GM21367 (cell line): Measurements from ENCODE around the gene OR2T8.

ENCODE experiments used
- ATAC-seq: cut with Tn5 transposase; IDR thresholded peaks from one replicate; pipeline ENCODE4 v1.9.1; 2021; ENCODE audit not compliant: unreplicated experiment

Gene OR2T8, protein sequence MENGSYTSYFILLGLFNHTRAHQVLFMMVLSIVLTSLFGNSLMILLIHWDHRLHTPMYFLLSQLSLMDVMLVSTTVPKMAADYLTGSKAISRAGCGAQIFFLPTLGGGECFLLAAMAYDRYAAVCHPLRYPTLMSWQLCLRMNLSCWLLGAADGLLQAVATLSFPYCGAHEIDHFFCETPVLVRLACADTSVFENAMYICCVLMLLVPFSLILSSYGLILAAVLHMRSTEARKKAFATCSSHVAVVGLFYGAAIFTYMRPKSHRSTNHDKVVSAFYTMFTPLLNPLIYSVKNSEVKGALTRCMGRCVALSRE

DNA sequence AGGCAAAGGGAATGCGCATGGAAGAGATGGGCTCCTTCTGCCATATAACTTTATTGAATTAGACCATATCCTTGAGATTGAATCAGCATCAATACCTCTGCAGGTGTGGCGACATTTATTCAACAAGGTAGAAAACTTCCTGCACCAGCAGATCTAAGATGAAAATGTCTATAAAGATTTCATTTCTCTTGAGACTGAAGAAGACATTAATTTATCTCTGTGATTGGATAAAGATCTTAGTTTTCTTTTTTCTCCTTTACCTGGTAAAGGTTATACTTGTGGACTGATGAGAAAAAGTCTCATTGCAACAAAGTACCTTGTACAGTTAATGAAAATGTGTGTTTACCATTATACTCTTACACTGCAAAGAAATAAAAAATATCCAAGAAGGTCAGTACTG is at the start of gene OR2T8:
OR2T8 (plus strand) TSS at position 301 of the 400 bp plus-strand sequence. CDS start 766 bp downstream, outside the sequence.
- no peak for ATAC-seq

DNA sequence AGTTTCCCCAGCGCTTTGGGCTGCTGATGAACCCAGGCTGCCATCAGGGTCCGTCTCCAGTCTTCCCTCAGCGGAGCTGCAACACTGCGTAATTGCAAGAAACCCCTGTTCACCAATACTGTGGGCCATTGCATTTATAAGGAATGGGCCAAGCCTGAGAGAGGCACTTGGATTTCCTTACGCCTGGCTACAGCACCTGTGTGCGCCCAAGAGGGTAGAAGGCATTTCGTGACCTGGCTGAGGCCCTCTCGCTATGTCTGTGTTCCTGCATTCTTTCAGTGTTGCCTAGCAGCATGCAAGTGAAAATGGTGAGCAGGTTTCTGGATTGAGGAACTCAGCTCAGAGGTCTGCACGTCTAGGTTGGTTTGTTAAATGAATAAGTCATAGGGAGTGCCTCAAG is 36.7 kb upstream of the OR2T8 start:
- no peak for ATAC-seq

DNA sequence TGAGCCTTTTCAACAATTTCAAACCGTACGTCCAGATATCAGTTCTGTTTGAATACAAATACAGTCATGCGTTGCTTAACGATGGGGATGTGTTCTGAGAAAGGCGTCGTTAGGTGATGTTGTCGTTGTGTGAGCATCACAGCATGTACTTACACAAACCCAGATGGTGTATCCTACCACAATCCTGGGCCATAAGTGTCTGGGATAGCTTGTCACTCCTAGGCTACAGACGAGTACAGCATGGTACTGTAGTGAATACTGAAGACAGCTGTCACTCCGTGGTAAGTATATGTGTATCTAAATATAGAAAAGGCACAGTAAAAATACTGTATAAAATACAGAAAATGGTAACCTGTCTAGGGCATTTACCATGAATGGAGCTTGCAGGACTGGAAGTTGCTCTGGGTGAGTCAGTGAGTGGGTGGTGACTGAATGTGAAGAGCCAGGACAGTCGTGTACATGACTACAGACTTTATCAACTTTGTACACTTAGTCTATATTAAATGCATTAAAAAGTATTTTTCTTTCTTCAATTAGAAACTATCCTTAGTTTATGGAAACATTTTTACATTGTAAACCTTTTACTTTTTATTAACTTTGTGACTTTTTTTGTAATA is 35.1 kb upstream of the OR2T8 start:
- ATAC-seq: no peak

DNA sequence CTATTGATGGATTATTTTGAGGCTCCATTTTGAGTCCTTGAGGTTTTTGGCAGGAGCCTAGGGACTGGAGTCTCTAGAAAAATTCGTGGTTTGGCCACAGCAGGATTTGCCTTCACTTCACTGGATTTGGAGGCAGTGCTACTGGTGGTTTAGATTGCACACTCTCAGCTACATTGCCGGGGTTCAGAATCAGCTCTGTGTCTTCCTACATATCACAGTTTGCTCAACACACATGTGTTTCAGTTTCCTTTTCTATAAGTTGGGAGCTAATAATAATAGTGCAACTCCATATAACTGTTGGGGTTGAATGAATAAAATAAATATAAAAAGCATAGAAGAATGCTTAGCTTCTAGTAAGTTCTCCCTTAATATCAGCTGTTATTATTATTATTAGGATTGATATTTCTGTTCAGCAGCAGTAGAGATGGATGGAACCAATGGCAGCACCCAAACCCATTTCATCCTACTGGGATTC is 24.9 kb upstream of the OR2T8 start, which contains the start of gene OR2W3:
OR2W3 (plus strand) TSS at position 425 of the 475 bp plus-strand sequence; CDS start at position 425, 0 bp downstream.
- no peak for ATAC-seq

DNA sequence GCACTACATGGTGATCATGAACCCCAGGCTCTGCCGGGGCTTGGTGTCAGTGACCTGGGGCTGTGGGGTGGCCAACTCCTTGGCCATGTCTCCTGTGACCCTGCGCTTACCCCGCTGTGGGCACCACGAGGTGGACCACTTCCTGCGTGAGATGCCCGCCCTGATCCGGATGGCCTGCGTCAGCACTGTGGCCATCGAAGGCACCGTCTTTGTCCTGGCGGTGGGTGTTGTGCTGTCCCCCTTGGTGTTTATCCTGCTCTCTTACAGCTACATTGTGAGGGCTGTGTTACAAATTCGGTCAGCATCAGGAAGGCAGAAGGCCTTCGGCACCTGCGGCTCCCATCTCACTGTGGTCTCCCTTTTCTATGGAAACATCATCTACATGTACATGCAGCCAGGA is 24.1 kb upstream of the OR2T8 start:
- ATAC-seq: no peak

DNA sequence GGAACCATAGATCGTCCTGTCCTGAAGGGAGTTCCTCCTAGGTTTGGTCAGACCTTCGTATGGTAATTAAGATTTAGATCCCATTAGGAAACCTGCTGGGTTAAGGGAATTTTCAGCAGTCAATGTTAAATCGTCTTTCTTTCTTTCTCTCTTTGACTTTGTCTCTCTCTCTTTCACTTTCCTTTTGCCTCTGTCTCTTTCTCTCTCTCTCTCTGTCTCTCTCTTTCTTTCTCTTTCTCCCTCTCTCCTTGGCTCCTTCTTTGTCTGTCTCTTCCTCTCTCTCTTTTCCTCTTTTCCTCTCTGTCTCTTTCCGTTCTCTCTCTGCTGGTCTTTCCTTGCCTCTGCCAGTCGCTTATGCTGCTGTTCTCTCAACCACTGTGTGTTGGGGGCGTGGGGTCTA is 15.9 kb upstream of the OR2T8 start:
- ATAC-seq: no peak

DNA sequence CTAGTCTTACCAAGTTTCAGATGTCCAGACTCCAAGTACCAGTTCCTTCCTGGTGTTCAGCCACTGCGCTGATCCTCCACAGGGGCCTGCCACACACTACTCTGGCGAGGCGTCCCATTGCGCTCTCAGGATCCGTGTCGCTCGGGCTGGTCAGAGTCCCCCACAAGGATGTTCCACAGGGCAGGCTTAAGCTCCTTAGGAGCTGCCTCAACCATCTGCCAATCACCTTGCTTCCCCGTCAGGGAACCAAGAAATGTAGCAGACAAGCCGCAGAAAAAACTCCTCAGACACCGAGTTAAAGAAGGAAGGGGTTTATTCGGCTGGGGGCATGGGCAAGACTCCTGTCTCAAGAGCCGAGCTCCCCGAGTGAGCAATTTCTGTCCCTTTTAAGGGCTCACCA is 14.9 kb upstream of the OR2T8 start:
- no peak for ATAC-seq

DNA sequence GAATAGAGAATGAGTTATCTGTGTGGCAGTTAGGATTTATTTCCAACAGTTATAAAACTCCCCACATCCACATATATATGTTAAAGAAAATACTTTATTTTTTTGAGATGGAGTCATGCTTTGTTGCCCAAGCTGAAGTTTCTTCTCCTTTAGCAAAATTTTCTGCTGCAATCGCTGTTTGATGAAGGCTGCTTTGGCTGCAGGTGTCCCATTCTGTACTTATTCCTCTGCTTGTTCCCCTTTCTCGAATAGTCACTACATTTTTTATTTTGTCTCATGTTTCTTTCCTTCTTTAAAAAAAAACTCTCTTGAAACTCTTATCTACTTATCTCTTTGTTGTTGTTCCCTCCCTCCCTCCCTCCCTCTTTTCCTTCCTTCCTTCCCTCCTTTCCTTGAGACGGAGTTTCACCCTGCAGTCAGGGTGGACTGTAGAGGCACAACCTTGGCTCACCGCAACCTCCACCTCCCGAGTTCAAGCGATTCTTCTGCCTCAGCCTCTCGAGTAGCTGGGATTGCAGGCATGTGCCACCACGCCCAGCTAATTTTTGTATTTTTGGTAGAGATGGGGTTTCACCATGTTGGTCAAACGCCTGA is 14.0 kb upstream of the OR2T8 start:
- peak; percentile 22 for ATAC-seq

DNA sequence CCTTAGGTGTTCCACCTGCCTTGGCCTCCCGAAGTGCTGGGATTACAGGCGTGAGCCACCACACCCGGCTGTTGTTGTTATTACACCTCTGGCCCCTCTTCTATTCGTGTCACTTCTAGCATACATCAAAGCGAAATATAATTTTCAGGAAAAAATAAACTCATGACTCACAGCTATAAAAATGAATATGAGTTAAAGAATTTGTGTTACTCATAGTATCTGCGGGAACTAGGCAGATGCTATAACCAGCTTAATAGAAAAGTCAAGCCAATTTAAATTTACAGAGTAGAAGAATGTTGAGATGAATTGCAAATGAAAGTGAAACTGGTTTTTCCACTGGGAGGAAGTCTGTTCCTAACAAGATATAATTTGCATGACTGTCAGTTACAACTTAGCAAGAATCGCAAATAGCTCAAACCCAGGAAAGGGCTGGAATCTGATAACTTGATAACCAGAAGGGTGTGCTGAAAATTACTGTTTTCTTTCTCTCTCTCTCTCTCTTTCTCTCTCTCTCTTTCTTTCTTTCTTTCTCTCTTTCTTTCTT is 13.5 kb upstream of the OR2T8 start:
- ATAC-seq: peak; percentile 56

DNA sequence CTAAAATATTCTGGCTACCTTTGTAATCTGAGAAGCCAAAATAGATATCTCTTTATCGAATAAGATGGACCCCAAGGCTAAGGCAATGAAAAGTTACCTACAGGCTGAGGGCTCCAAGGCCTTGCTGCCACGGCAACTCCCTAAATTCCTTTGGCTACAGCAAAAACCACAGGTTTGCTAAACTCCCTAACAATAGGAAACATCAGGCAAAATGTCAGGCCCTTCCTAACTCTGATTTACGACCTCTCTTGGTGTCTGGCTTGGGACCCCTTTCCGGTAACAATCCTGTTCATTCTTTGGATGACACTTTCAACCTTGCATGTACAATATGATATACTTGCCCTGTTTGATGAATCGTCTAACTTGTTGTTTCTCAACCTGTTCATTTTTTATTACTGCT is 11.3 kb upstream of the OR2T8 start:
- ATAC-seq: no peak

DNA sequence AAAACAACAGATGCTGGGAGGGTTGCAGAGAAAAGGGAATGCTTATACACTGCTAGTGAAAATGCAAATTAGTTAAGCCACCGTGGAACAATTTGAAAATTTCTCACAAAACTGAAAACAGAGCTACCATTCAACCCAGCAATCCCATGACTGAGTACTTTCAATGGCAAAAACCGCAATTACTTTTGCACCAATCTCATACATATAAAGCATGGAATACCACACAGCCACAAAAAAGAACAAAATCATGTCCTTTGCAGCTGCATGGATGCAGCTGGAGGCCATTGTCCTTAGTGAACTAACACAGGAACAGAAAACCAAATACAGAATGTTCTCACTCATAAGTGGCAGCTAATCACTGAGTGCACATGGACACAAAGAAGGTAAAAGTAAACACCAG is 6.3 kb upstream of the OR2T8 start:
- no peak for ATAC-seq

DNA sequence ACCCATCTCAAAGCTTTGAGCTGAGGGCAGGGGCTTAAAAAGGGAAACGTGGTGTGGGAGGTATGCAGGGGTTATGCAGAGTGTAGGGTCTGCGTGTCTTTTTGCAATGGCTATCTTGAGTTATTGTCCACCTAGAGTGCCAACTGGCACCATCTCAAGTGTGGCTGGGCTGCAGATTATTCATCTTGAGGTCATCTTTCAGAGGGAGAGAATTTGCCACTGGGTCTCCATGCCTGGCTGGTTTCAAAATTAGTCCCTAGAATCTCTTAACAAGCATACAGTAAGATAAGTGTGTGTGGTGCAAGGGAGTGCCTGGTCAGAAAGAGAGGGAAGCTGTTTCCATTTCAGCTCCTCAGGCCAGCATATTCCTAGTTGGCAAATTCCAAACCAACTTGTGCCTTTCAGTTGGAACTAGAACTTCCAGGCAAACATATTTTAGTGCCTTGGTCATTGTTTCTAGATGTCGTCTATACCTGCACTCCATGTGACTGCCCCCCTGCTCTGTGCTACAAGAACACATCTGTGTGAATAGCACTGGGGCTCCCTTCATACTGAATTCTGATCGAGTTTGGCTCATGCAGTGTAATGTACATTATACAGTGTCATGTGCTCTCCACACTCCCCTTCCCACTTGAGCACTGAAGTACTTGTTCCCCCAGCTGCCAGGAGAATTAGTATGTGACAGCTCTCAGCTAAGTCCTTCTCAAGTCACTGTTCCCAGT is 5.0 kb upstream of the OR2T8 start:
- no peak for ATAC-seq

DNA sequence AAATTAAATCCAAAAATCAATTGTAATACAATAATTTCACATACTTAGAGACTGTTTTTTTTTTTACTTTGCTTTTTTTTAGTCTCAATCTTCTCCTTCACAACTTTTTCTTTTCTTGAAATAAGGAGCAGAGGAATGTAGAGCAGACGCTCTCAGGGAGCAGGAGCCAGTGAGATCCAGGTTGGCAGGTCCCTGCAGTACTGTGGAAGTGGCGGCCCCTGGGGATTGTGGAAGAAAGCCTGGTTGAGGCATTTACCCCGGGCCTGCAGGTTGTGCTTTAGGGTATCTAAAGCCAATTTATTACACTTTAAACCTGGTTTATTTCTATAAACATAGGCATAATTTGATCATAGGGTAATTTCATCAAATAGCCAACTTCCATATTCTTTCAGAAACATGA is 3.9 kb downstream of the OR2T8 start:
- no peak for ATAC-seq

DNA sequence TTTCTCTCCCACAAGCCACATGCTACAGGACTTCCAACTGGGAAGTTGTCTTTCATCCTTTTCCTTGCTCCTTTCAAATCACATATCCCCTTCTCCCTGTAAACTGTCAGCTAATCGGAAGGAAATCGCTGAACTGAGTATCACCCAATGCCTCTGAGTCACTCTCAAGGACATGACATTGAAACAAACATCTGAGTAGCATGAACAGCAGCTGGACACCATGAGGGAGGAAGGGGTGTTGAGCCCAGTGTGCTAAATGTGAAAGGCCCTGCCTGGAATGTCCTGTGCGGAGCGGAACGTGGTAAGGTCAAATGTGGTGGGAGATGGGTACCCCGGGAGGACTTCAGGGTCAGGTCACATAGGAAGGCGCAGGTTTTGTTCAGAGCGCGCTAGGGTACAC is 4.8 kb downstream of the OR2T8 start, which contains the start of gene OR2AJ1:
OR2AJ1 (plus strand) TSS at position 22 of the 400 bp plus-strand sequence. CDS start 8,880 bp downstream, outside the sequence.
- no peak for ATAC-seq

DNA sequence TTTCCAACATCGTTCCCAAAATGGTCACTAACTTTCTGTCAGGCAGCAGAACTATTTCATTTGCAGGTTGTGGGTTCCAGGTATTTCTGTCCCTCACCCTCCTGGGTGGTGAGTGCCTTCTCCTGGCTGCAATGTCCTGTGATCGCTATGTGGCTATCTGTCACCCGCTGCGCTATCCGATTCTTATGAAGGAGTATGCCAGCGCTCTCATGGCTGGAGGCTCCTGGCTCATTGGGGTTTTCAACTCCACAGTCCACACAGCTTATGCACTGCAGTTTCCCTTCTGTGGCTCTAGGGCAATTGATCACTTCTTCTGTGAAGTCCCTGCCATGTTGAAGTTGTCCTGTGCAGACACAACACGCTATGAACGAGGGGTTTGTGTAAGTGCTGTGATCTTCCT is 13.9 kb downstream of the OR2T8 start:
- ATAC-seq: no peak

DNA sequence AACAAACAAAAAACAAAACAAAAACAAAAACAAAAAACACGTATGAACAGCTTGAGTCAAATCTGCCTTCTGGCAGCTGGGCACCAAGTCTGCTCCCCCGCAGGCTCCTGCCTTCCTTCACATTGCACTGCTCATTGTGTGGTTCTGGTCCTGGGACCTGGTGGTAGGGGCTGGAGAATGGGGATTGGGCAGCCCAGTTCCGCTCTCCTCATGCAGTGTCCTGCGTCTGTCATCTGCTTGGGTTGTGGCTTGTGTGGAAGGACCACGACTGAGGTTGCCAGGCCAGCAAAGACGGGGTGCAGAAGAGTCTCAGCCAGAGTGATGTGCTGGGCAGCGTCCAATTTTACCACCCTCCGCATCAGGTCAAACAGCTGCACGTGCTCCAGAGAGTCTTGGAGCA is 15.7 kb downstream of the OR2T8 start:
- no peak for ATAC-seq

DNA sequence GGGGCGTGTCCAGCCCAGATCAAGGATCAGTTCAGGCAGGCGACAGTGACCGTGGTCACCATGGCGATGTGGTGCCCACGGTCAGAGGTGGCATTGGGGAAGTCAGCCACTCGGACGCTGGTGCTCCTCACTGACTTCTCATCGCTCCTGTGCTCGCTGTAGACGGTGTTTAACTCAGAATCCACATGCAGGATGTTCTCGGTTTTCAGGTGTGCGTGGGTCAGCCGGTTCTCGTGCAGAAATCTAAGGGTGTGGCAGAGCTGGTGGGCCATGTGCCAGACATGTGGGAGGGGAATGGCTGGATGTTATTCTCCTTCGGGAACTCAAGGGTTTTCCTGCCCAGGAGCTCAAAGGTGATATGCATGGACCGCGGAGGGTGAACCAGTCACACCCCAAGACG is 16.4 kb downstream of the OR2T8 start:
- ATAC-seq: no peak

DNA sequence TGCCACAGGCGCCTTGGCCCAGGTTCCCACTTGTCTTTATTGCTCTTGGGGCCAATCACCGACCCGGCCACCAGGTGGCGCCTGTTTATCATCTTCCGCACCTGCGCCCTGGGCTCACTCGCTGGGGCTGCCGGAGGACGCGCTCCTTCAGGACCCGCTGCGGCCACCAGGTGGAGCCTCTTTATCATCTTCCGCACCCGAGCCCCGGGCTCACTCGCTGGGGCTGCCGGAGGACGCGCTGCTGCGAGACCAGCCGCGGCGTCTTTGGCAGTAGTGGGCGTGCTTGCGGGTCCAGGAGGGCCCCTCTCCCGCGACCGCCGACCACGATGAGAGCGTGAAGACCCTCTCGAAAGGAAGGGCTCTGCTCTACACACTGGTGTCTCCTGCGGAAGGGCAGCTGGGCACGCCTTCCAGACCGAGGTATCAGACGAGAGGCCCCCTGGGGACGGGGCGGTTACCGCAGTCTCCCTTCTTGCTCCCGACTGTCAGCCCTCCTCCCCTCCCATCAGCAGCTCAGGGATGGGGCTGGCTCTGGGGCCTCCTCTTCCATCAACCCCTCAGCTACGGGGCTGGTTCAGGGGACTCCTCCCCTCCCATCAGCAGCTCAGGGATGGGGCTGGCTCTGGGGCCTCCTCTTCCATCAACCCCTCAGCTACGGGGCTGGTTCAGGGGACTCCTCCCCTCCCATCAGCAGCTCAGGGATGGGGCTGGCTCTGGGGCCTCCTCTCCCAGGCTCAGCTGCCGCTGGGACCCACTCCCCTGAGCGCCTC is 17.1 kb downstream of the OR2T8 start:
- peak; percentile 99 for ATAC-seq

DNA sequence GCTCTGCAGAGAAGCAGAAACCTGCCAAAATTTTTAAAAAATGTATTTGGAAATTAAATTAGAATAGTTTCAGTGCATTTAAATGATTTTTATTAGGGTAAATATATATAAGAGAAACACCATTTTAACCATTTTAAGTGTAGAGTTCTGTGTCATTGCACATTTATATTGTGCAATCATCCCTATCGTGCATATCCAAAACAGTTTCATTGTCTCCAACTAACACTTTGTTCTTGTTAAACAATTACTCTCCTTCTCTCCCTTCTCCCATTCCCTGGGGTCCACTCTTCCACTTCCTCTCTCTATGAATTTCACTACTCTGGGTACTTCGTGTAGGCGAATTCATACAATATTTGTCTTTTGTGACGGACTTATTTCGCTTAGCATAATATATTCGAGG is 22.6 kb downstream of the OR2T8 start:
- ATAC-seq: no peak

DNA sequence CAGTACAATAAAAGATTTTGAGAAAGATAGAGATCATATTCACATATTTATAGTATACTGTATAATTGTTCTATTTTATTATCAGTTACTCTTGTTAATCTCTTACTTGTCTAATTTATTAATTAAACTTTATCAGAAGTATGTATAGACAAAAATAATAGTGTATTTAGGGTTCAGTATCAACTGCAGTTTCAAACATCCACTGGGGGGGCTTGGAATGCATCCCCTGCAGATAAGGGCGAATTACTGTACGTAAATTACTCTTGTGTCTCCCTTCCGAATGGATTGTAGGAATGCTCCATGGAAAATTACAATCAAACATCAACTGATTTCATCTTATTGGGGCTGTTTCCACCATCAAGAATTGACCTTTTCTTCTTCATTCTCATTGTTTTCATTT is 28.5 kb downstream of the OR2T8 start, which contains the start of gene OR2L8:
OR2L8 (plus strand) TSS at position 301 of the 400 bp plus-strand sequence; CDS start at position 301, 0 bp downstream.
- no peak for ATAC-seq
